Lower leg skin (tissue), 4 donors: ENCODE results near the gene RNF14. TPM values are rescaled to one million over a fixed set of nuclear protein-coding genes. Genes with fewer than 3 reads are reported as not detected.

ENCODE experiments used
- DNase-seq, 2 donors: peaks; one replicate each; pipeline ENCODE4 v3.0.0-alpha.2; 2019; ENCODE audit warnings: low spot score in 2 of 2
- H3K4me3 ChIP-seq: fragments of 200-600 bp; sonication (generic); 2 replicates; pipeline ENCODE4 v1.5.1; 2017; ENCODE audit warnings: mild to moderate bottlenecking, low read depth; ENCODE audit not compliant: poor library complexity, severe bottlenecking
- POLR2A ChIP-seq, 2 donors: fragments of 450-650 bp; IDR thresholded peaks; one replicate each; pipeline ENCODE4 v1.6.1; 2016 to 2017; ENCODE audit warnings: antibody characterized with exemption in 2 of 2, mild to moderate bottlenecking in 1 of 2, moderate library complexity in 1 of 2
- WGBS, 2 donors: methylation state at CpG; one replicate each; pipeline ENCODE4 v1.1.5; 2018; 5-methylcytosine and 5-hydroxymethylcytosine counted together
- intact Hi-C: fragments of 100-400 bp; cut with DNase I; formaldehyde crosslinking; loops from one replicate; pipeline ENCODE4 v1.15.0; 2023; ENCODE audit warnings: low total_unique reads
- total RNA-seq, 4 donors: library from RNA; depleted of rRNA; stranded (reverse); fragments of >200 nt; gene quantifications; one replicate each; pipeline ENCODE4 v1.1.0, GENCODE V29; 2016
- TF ChIP-seq, protein P1 (sequence below), 3 donors: fragments of 450-650 bp; IDR thresholded peaks; one replicate each; pipeline ENCODE4 v1.5.1; 2016; ENCODE audit warnings: antibody characterized with exemption in 3 of 3, mild to moderate bottlenecking in 3 of 3, moderate library complexity in 2 of 3

Gene RNF14
- total RNA-seq, 4 donors from 2014 or later, result 32.2 to 57.3 (median 48.8) TPM

DNA sequence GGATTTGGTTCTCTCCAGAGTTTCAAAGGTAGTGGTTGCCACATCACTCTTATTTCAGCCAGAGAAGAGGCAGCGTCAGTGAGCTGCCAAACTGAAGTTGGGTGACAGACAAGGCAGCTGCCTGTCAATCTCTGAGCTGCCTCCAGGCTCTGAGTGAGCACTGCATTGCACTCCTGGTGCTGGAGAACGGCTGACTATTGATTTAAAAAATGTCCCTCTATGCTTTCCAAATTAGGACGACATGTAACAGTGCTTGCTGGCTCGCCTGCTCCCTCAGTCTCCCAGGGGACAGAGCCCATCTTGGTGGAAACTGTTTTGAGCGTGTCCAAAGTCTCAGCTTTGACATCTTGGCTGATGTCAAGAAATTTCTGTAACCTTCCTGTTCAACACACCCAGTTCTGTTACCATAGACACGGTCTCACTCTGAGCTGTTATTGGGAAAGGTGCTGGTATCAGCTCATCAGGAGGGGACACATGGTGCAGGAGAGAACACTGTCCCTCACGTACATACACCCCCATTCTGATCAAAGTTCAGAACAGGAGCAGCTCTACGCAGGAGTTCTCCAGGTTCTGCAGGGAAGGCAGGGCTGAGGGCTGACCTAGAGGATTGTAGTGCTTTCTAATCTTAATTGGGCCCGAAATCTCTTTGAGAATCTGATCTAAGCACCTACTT is 26.6 kb upstream of the RNF14 start:
- 37 to 41% methylated on average over 9 of the region's 9 CpGs for WGBS, 2 donors
- TF ChIP-seq POLR2A (IDR thresholded peaks at IDR 0.05), result no peak
- TF ChIP-seq, protein P1, sequence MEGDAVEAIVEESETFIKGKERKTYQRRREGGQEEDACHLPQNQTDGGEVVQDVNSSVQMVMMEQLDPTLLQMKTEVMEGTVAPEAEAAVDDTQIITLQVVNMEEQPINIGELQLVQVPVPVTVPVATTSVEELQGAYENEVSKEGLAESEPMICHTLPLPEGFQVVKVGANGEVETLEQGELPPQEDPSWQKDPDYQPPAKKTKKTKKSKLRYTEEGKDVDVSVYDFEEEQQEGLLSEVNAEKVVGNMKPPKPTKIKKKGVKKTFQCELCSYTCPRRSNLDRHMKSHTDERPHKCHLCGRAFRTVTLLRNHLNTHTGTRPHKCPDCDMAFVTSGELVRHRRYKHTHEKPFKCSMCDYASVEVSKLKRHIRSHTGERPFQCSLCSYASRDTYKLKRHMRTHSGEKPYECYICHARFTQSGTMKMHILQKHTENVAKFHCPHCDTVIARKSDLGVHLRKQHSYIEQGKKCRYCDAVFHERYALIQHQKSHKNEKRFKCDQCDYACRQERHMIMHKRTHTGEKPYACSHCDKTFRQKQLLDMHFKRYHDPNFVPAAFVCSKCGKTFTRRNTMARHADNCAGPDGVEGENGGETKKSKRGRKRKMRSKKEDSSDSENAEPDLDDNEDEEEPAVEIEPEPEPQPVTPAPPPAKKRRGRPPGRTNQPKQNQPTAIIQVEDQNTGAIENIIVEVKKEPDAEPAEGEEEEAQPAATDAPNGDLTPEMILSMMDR (IDR thresholded peaks at IDR 0.05), result no peak
- H3K4me3 ChIP-seq, result no peak overlapping the region
- intact Hi-C loops, result no loop called here
- DNase-seq, result no peak

DNA sequence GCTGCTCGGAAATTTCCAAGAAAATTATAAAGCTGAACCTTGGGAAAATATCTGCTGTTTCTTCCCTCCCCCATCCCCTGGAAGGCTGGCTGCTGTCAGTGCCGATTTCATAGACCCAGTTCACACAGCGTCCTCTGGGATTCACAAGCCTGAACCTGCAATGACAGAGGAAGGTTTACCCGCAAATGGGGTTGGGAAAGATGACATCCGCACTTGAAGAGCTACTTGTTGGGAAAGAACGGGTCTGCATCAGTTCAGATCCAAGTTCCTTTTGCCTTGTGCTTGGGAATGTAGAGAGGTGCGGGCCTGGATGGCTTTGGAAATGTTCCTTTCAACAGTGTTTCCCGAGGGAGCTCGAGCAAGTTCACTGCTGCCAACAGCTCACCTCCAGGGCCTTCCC is 24.8 kb upstream of the RNF14 start:
- intact Hi-C loops, result no loop called here
- H3K4me3 ChIP-seq, result no peak overlapping the region
- no peak for DNase-seq
- 58 to 65% methylated on average over 9 of the region's 9 CpGs for WGBS, 2 donors
- TF ChIP-seq, protein P1 (IDR thresholded peaks at IDR 0.05), result no peak
- TF ChIP-seq POLR2A (IDR thresholded peaks at IDR 0.05), result no peak

DNA sequence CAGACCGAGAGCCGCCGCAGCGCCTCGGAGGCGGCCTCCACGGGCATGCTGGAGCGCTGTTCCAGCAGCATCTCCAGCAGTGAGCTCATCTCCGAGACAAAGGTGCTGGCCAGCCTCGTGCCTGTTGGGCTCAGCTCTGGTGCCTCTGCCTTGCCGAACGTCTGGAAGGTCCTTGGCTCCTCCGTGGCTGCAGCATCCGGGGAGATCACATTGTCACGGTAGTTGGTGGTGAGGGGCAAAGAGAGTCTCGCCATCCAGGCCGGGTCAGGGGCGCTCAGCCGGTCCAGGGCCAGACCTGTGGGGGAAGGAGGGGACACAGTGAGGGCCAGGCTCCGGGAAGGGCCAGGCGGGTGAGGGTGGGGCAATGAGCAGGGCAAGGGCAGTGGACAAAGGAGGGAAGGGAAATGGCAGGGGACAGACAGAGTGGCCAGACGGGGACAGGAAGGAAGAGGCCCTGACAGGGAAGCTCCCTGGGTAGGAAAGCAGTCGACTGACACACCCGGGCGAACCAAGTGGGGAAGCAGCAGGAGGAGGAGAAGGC is 23.3 kb upstream of the RNF14 start:
- WGBS, 2 donors, result 35 to 50% methylated on average over 25 of the region's 25 CpGs
- TF ChIP-seq, protein P1 (IDR thresholded peaks at IDR 0.05), result no peak
- no peak for TF ChIP-seq POLR2A (IDR thresholded peaks at IDR 0.05)
- DNase-seq, result no peak
- intact Hi-C loops, result no loop called here
- H3K4me3 ChIP-seq, result no peak overlapping the region

DNA sequence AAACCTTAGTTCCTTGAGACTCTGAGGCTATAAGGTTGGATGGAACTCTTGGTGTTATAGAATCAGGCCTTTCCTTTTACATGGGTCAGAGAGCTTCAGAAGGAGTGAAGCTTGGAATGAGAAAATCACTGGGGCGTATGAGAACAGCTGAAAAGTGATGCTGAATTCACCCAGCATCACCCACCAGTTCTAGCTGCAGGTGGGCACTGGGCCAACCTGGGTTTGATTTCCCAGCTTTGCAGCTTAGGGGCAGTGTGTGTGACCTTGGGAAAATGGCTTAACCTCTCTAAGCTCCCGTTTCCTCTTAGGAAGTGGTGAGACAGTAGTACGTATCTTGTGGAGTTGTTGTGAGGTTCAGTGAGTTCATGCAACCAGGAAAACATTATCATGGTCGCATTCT is 21.6 kb upstream of the RNF14 start:
- H3K4me3 ChIP-seq, result no peak overlapping the region
- no peak for DNase-seq
- no peak for TF ChIP-seq POLR2A (IDR thresholded peaks at IDR 0.05)
- TF ChIP-seq, protein P1 (IDR thresholded peaks at IDR 0.05), result no peak
- WGBS, 2 donors, result 79 to 83% methylated on average over 4 of the region's 4 CpGs
- intact Hi-C loops, result no loop called here

DNA sequence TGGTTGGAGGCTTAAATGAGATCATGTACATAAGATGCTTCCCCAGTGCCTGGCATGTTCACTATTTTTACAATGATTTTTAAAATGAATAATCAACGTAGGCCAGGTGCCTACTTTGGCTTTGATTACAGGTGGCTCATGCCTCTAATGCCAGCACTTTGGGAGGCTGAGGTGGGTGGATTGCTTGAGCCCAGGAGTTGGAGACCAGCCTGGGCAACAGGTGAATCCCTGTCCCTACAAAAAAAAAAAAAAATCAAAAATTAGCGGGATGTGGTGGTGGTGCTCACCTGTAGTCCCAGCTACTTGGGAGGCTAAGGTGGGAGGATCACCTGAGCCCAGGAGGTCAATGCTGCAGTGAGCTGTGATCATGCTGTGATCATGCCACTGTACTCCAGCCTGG is 20.1 kb upstream of the RNF14 start:
- intact Hi-C loops, result no loop called here
- TF ChIP-seq POLR2A (IDR thresholded peaks at IDR 0.05), result no peak
- TF ChIP-seq, protein P1 (IDR thresholded peaks at IDR 0.05), result no peak
- 88 to 90% methylated on average over 2 of the region's 2 CpGs for WGBS, 2 donors
- no peak overlapping the region for H3K4me3 ChIP-seq
- no peak for DNase-seq

DNA sequence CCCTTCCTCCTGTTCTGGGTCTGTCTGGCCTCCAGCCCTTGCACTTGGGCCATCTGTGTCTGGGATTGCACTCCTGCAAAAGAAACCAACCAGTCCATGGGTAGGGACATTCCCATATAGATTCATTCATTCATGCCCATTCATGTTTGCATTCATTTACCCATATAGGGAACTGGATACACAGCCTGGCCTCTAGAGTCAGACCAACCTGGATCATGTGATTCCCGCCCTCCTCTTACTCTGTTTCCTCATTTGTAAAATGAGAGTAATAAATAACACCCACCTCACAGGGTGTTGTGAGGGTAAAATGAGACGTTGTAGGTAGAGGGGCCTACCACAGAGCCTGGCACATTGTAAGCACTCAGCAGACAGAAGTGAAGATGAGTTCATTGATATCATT is 19.4 kb upstream of the RNF14 start:
- peak in 1 of 2 donors; percentile 58 for DNase-seq
- H3K4me3 ChIP-seq, result no peak overlapping the region
- TF ChIP-seq, protein P1 (IDR thresholded peaks at IDR 0.05), result no peak
- no peak for TF ChIP-seq POLR2A (IDR thresholded peaks at IDR 0.05)
- WGBS, 2 donors, result 79 to 82% methylated on average over 2 of the region's 2 CpGs
- intact Hi-C loops, result no loop called here
